IPS-NIHi7 (cell line): ENCODE results near the gene TCEAL7.
"Not testable (repeated sequence)": the region's sequence is repeated elsewhere in the genome, so short reads cannot be mapped to it uniquely, and the experiment has no call there.

Experiments used
- DNase-seq: peaks from one replicate; pipeline ENCODE4 v3.0.0; 2012; ENCODE audit warnings: mixed read lengths; ENCODE audit errors: extremely low spot score

TCEAL7 gene

GRCh38 chrX:103329991-103330390 lies at the start of gene TCEAL7:
Gene TCEAL7 (plus strand): TSS chrX:103330239. CDS start chrX:103331404, 1,165 bp downstream.
- peak; percentile 43 for DNase-seq

- no peak for DNase-seq
Measured at GRCh38 chrX:103293118-103293517, 36.9 kb upstream of the TCEAL7 start.

GRCh38 chrX:103304705-103305104 lies 25.3 kb upstream of the TCEAL7 start:
- DNase-seq: no peak

GRCh38 chrX:103305666-103306065 lies 24.4 kb upstream of the TCEAL7 start:
- not testable (repeated sequence) for DNase-seq

GRCh38 chrX:103309860-103310554 lies 20.0 kb upstream of the TCEAL7 start:
- DNase-seq: no peak

- peak; percentile 97 for DNase-seq
Measured at GRCh38 chrX:103310555-103311398, 19.3 kb upstream of the TCEAL7 start, which contains the start of gene BEX2. Gene BEX2 (minus strand): TSS chrX:103310990. CDS start chrX:103309976, 1,014 bp downstream.

- DNase-seq: no peak
Measured at GRCh38 chrX:103311399-103311780, 18.6 kb upstream of the TCEAL7 start.

- peak; percentile 67 for DNase-seq
Measured at GRCh38 chrX:103330681-103331288, 746 bp downstream of the TCEAL7 start.

GRCh38 chrX:103338663-103339062 lies 8.6 kb downstream of the TCEAL7 start:
- no peak for DNase-seq

- DNase-seq: no peak
Measured at GRCh38 chrX:103343105-103343504, 13.1 kb downstream of the TCEAL7 start.

- no peak for DNase-seq
Measured at GRCh38 chrX:103344606-103345005, 14.6 kb downstream of the TCEAL7 start.

GRCh38 chrX:103347682-103348397 lies 17.8 kb downstream of the TCEAL7 start:
- DNase-seq: peak; percentile 36

- peak; percentile 63 for DNase-seq
Measured at GRCh38 chrX:103356130-103356798, 26.2 kb downstream of the TCEAL7 start, which contains the start of gene TCEAL9. Gene TCEAL9 (plus strand): TSS chrX:103356506. CDS start chrX:103357685, 1,179 bp downstream.

- peak; percentile 30 for DNase-seq
Measured at GRCh38 chrX:103356858-103357257, 26.8 kb downstream of the TCEAL7 start.

- DNase-seq: no peak
Measured at GRCh38 chrX:103357871-103358270, 27.8 kb downstream of the TCEAL7 start.

- not testable (repeated sequence) for DNase-seq
Measured at GRCh38 chrX:103359605-103360004, 29.6 kb downstream of the TCEAL7 start.

GRCh38 chrX:103360092-103360491 lies 30.1 kb downstream of the TCEAL7 start:
- no peak for DNase-seq

- no peak for DNase-seq
Measured at GRCh38 chrX:103360916-103361315, 30.9 kb downstream of the TCEAL7 start.

- no peak for DNase-seq
Measured at GRCh38 chrX:103361798-103362197, 31.8 kb downstream of the TCEAL7 start.

GRCh38 chrX:103362474-103362873 lies 32.4 kb downstream of the TCEAL7 start:
- peak; percentile 80 for DNase-seq

- DNase-seq: no peak
Measured at GRCh38 chrX:103363046-103363445, 33.0 kb downstream of the TCEAL7 start.
